GM11168 (cell line): ENCODE results near the gene ANKRD6.

Source experiments
- in situ Hi-C: fragments of 300-500 bp; cut with MboI; formaldehyde crosslinking; loops from one replicate; pipeline ENCODE4 v1.12.0; 2022; ENCODE audit warnings: low sequenced_read_pairs; ENCODE audit not compliant: unreplicated experiment

ANKRD6 gene

DNA sequence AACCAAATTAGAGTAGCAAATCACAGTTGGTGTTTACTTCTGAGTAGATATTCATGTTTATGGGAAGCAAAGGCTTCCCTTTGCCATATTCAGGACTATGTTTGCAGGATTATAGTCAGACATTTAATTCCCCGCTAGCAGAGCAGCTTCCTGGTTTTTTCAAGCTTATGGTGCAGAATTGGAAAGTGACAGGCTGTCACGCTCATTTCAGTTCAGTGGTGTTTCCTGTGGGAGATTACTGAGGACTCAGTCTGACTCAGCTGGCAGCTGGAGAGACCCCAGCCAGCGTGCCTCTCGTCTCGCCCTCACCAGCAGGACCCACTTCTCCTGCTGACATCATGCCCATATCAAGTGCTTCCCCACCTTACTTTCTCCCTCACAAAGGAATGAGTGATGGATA is 120.5 kb downstream of the ANKRD6 start:
- in situ Hi-C loops: no loop called here

DNA sequence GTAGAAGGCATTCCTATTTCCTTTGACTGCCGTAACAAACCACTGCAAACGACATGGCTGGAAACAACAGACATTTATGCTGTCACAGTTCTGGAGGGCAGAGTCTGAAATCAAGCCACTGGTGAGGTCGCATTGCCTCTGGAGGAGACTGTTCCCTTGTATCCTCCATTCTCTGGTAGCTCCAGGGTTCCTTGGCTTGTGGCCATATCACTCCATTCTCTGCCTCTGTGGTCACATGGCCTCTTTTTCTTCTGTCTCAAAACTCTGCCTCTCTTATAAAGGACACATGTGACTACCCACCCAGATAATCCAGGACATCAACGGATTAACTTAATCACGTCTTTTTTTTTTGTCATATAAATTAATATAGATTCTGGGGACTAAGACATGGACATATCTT is 121.2 kb downstream of the ANKRD6 start:
- in situ Hi-C loops: no loop called here

DNA sequence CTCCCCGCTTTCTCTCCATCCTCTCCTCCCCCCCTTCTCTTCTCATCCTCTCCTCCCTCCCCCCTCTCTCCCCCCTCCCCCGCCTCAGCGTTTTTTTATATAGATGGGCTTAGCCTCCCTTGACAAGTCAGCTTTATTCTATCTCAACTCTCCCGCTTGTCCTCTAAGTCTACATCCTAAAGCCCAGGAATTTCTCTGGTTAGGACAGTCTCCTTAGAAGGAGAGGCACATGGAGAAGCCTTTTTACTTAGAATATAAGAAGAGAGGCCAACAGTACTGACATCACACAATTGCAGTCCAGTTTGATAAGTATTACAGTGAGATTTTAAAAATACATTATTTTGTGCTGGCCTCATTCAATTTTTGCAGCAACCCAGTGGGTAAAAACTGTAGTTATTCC is 122.1 kb downstream of the ANKRD6 start:
- in situ Hi-C loops: no loop called here

GRCh38 chr6:89555806-89556205 is 122.9 kb downstream of the ANKRD6 start:
- in situ Hi-C loops: no loop called here

DNA sequence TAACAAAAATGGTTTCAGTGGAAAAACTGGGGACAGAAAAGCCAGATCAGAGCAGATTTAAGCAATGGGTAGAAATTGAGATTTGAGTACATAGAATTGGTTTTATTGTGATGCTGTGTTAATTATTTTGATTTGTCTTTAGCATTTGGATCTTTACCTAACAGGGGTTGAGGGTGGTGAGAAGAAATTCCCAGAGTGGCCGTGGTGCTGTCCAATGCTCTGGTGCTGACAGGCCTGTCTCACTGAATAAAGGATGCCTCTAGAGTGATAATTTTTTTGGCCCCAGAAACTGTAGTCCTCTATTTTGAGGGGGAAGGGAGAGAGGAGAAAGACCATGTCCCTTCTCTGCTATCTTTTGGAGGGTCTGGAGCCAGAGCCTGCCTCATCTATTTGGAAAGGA is 126.5 kb downstream of the ANKRD6 start:
- in situ Hi-C loops: no loop called here

GRCh38 chr6:89562093-89562973 is 129.4 kb downstream of the ANKRD6 start:
- in situ Hi-C loops: no loop called here

DNA sequence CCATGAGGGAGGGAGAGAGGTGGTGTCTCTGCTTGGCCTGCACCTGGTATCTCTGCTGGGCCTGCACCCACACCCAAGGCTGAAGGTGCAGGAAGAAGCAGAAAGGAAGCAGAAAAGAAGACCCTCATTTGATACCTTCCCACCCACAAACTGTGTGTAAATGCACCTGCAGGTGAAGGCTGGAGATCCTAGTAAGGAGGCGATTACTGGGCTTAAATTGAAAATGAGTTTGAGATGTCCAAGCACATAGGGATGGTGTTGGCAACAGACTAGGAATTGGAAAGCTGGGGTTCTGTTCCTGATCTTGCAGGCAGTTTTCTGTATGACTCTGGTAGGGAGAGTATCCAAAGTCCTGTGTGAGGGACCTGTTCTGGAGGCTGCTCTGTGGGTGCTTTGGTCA is 130.9 kb downstream of the ANKRD6 start:
- in situ Hi-C loops: no loop called here

- in situ Hi-C loops: no loop called here
Measured at GRCh38 chr6:89564752-89565427, 131.9 kb downstream of the ANKRD6 start.

DNA sequence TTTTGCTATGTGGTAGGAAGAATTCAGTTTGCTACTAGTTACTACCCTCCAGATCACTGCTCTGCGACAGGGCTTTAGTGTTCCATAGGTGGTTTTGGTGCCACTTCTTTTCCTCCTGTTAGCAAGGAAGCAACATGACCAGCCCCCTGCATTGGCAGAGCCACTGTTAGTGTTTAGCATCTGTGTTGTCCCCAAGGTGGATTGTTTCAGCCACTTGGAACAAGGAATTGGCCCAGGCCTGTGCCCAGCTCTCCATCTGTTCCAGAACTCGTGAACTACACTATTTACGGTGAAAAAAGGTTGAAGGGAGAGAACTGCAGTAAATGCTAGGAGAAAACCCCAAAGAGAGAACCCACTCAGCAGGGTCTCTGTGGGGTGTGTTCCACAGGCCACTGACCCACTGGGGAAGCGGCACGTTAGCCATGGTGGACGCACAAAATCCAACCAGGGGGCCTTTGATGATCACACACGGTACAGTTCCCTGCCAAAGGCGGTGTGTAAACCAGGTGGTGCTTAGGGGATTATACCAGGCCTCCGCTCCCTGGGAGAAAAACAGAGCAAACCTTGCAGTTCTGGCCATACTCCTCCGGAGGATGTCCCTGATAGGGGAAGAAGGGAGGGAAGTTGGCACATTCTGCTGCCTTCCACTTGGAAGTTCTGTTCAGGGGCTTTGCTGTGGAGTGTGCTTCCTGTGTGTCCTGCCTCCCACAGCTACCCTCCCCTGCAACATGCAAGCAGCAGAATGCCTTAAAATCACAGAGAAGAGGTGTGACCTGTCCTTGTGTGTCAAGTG is 133.3 kb downstream of the ANKRD6 start:
- in situ Hi-C loops: no loop called here

- in situ Hi-C loops: no loop called here
Measured at GRCh38 chr6:89566930-89567629, 134.1 kb downstream of the ANKRD6 start.

GRCh38 chr6:89567630-89568390 is 134.9 kb downstream of the ANKRD6 start:
- in situ Hi-C loops: no loop called here

- in situ Hi-C loops: no loop called here
Measured at GRCh38 chr6:89574910-89575561, 142.1 kb downstream of the ANKRD6 start.

- in situ Hi-C loops: no loop called here
Measured at GRCh38 chr6:89575562-89575960, 142.6 kb downstream of the ANKRD6 start.

DNA sequence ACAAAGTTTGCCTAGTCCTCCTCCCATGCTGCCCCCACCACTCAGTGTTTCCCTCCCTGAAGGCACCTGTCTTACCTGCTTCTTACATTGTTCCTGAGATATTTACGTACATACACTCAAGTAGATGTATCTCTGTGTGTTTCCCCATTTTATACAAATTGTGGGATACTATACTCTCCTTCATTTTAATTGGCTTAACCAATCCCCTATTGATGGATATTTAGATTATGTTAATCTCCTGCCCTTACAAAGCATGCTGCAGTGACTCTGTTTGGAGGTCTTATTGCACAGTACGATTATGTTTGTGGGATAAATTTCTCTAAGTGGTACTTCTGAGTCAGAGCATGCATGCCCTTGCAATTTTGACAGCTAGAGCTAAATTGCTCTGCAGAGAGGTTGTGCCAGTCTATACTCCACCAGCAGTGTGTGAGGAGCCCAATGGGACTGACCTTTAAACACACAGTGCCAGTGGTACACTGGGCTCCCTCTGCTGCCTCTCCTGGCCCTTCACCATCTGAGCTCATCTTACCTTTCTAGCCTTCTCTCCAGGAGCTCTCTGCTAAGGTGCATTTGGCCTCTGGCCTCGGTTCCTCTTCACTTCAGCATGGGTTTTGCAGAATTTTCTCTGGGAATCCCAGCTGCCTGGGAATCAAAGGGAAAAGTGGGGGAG is 148.2 kb downstream of the ANKRD6 start:
- in situ Hi-C loops: no loop called here

- in situ Hi-C loops: no loop called here
Measured at GRCh38 chr6:89581689-89582088, 148.7 kb downstream of the ANKRD6 start.

GRCh38 chr6:89582669-89583325 is 149.8 kb downstream of the ANKRD6 start:
- in situ Hi-C loops: no loop called here

DNA sequence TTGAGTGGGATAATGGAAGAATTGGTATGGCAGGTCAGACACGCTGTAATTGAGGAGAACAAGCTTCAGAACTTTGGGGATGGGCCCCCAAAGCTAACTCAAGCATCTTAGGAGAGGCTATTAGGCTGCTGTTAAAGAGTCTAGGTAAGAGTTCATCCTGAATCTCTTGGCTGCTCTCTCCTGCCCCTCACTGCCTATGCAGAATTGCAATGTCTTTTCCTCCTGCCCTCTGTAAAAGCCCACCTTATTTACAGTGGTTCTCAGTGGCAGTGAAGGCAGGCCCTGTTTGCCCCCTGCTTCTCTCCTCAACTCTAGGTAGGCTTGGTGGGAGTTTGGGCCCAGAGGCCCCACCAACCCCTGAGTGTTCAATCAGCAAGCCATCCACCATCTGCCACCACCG is 150.6 kb downstream of the ANKRD6 start:
- in situ Hi-C loops: no loop called here

DNA sequence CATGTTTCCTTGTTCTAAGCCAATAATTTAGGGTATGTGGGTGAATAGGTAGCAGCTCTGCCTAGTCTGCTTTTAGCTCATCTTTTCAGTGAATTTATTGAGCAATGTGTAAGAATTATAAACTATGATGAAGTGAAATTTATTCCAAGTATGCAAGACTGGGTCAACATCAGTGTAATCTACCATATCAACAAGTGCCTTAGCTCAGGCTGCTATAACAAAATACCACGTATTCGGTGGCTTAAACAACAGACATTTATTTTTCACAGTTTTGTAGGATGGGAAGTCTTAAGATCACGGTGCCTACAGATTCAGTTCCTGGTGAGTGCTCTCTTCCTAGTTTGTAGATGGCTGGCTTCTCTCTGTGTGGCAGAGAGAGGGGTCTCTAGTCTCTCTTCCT is 151.6 kb downstream of the ANKRD6 start:
- in situ Hi-C loops: no loop called here
